GM21576 (cell line): ENCODE data around the gene KIFC3.
"Not testable (repeated sequence)": the region's sequence is repeated elsewhere in the genome, so short reads cannot be mapped to it uniquely, and the experiment has no call there.

Experiments
- ATAC-seq: cut with Tn5 transposase; IDR thresholded peaks from one replicate; pipeline ENCODE4 v1.9.1; 2021; ENCODE audit warnings: mild to moderate bottlenecking, moderate library complexity; ENCODE audit not compliant: unreplicated experiment

The KIFC3 gene

GRCh38 chr16:57802341-57803133, at the start of gene KIFC3:
Gene KIFC3 (minus strand): TSS chr16:57802491. CDS start chr16:57798243, 4,248 bp downstream.
- no peak for ATAC-seq

- no peak for ATAC-seq
These were observed 45.9 kb upstream of the KIFC3 start for GRCh38 chr16:57848181-57848580.

- ATAC-seq: not testable (repeated sequence)
These were observed 44.6 kb upstream of the KIFC3 start for GRCh38 chr16:57846931-57847330.

- no peak for ATAC-seq
These were observed 43.9 kb upstream of the KIFC3 start for GRCh38 chr16:57846078-57846697.

- ATAC-seq: no peak
These were observed 42.8 kb upstream of the KIFC3 start for GRCh38 chr16:57845115-57845514.

GRCh38 chr16:57844416-57845030, 42.2 kb upstream of the KIFC3 start:
- ATAC-seq: no peak

- ATAC-seq: no peak
These were observed 41.1 kb upstream of the KIFC3 start for GRCh38 chr16:57843400-57843799.

- ATAC-seq: no peak
These were observed 40.3 kb upstream of the KIFC3 start for GRCh38 chr16:57842601-57843000.

- ATAC-seq: no peak
These were observed 38.5 kb upstream of the KIFC3 start for GRCh38 chr16:57840833-57841232.

GRCh38 chr16:57838161-57838560, 35.9 kb upstream of the KIFC3 start:
- no peak for ATAC-seq

GRCh38 chr16:57837305-57838125, 35.2 kb upstream of the KIFC3 start:
- ATAC-seq: no peak

- ATAC-seq: not testable (repeated sequence)
These were observed 33.1 kb upstream of the KIFC3 start for GRCh38 chr16:57835439-57835838.

GRCh38 chr16:57834936-57835335, 32.6 kb upstream of the KIFC3 start:
- ATAC-seq: no peak

GRCh38 chr16:57830890-57831484, 28.7 kb upstream of the KIFC3 start:
- no peak for ATAC-seq

GRCh38 chr16:57829969-57830360, 27.7 kb upstream of the KIFC3 start:
- no peak for ATAC-seq

- no peak for ATAC-seq
These were observed 26.2 kb upstream of the KIFC3 start for GRCh38 chr16:57828272-57829161.

- ATAC-seq: no peak
These were observed 24.7 kb upstream of the KIFC3 start for GRCh38 chr16:57826706-57827625.

GRCh38 chr16:57826052-57826451, 23.8 kb upstream of the KIFC3 start:
- ATAC-seq: no peak
